Effector memory CD8-positive, alpha-beta T cell (primary cell): ENCODE data around the gene TECR.

Experiments used
- ATAC-seq: fragments of 150-1000 bp; cut with Tn5 transposase; replicated peaks from 2 replicates; pipeline ENCODE4 v1.10.0; 2021; ENCODE audit warnings: mild to moderate bottlenecking, moderate library complexity
- DNase-seq, 3 experiments: peaks; one replicate each; pipeline ENCODE4 v3.0.0; 2021
- H3K27ac Mint-ChIP-seq, 2 donors: one replicate each; pipeline ENCODE4 v1.8.0; 2022; ENCODE audit warnings: mild to moderate bottlenecking in 2 of 2, mixed read lengths in 2 of 2, moderate library complexity in 2 of 2
- H3K27me3 Mint-ChIP-seq, 2 donors: one replicate each; pipeline ENCODE4 v1.8.0; 2022; ENCODE audit warnings: mixed read lengths in 2 of 2
- H3K36me3 Mint-ChIP-seq: one replicate; pipeline ENCODE4 v1.8.0; 2022; ENCODE audit warnings: mild to moderate bottlenecking, moderate library complexity, mixed read lengths; ENCODE audit not compliant: insufficient read depth
- H3K4me1 Mint-ChIP-seq, 2 donors: one replicate each; pipeline ENCODE4 v1.8.0; 2022; ENCODE audit warnings: low read depth in 2 of 2, mixed read lengths in 2 of 2
- H3K4me3 Mint-ChIP-seq, 2 donors: one replicate each; pipeline ENCODE4 v1.8.0; 2022; ENCODE audit warnings: mild to moderate bottlenecking in 2 of 2, mixed read lengths in 2 of 2, moderate library complexity in 2 of 2
- H3K9me3 Mint-ChIP-seq, 2 donors: one replicate each; pipeline ENCODE4 v1.8.0; 2022; ENCODE audit warnings: mixed read lengths in 2 of 2
- total RNA-seq, 9 experiments: gene quantifications; one replicate each; lab custom pipeline; 2026; lab: John Stamatoyannopoulos, UW

TECR gene, protein sequence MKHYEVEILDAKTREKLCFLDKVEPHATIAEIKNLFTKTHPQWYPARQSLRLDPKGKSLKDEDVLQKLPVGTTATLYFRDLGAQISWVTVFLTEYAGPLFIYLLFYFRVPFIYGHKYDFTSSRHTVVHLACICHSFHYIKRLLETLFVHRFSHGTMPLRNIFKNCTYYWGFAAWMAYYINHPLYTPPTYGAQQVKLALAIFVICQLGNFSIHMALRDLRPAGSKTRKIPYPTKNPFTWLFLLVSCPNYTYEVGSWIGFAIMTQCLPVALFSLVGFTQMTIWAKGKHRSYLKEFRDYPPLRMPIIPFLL
- total RNA-seq = 17.9 to 61.2 (median 35.5) reads per million in 9 experiments

GRCh38 chr19:14529254-14530004, at the start of gene TECR:
Gene TECR (plus strand): TSS chr19:14529594. CDS start chr19:14529697, 103 bp downstream.
- peaks cover 8 to 30% of the 10 kb centered on the region in 2 donors for H3K4me1 Mint-ChIP-seq
- ATAC-seq = peak; percentile 91
- H3K36me3 Mint-ChIP-seq = peaks cover 26% of the 10 kb centered on the region

DNA sequence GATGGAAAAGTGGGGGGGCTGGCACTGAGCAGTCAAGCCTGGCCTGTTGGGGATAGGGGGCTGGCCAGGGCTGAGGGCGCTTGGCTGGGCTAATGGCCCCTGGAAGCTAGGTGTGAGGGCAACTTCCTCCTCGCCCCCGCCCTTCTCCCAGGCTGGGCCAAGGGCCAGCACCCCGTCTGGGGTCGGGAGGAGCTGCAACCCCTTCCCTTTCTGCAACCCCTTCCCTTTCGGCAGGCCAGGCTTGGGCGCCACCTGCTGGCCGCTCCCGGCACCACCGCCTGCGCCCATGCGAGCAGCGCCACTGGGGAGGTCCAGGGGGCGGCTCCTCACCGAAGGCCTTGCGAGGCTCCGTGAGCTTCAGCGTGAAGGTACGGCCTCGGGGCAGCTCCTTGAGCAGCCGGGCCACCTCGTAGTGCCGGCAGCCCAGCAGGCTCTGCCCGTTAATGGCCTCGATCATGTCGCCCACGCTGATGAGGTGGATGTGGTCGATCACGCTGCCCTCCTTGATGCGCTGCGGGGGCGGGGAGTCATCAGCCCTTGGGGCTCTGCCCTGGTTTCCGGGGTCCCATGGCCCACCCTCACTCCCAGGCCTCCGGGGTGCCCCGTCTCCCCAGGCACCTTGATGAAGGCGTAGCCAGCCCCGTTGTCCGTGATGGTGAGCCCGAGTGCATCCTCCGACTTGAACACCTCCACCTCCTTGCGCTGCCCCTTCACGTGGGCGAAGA, 49.3 kb upstream of the TECR start:
- DNase-seq = peak; percentile 73 to 81 (median 76)
- Mint-ChIP-seq H3K4me1 (peaks cover 16 to 19% of the 10 kb centered on the region in 2 donors), H3K27ac (no peak overlapping the region), H3K9me3 (no peaks in the 10 kb centered on the region), H3K4me3 (peak overlapping the region; percentile 57 to 59), H3K27me3 (peaks cover under 1 to 20% of the 10 kb centered on the region in 2 donors), H3K36me3 (peaks cover 9% of the 10 kb centered on the region)
- peak; percentile 63 for ATAC-seq

More at GRCh38 chr19:14529254-14530004, at the start of gene TECR:
- no peaks in the 10 kb centered on the region for H3K9me3 Mint-ChIP-seq
- no peaks in the 10 kb centered on the region for H3K27me3 Mint-ChIP-seq
- DNase-seq = peak; percentile 100
- peak within 1 kb of the TSS; percentile 97 to 100 for H3K27ac Mint-ChIP-seq
- peak within 1 kb of the TSS; percentile 90 to 95 for H3K4me3 Mint-ChIP-seq

- DNase-seq = no peak
- Mint-ChIP-seq H3K4me3 (peak overlapping the region; percentile 57 to 59), H3K27me3 (peaks cover 0 to 14% of the 10 kb centered on the region in 2 donors), H3K9me3 (no peaks in the 10 kb centered on the region), H3K4me1 (peaks cover 12 to 19% of the 10 kb centered on the region in 2 donors), H3K36me3 (peaks cover 9% of the 10 kb centered on the region), H3K27ac (no peak overlapping the region)
- no peak for ATAC-seq
Observed at GRCh38 chr19:14480700-14481079, 48.7 kb upstream of the TECR start.

DNA sequence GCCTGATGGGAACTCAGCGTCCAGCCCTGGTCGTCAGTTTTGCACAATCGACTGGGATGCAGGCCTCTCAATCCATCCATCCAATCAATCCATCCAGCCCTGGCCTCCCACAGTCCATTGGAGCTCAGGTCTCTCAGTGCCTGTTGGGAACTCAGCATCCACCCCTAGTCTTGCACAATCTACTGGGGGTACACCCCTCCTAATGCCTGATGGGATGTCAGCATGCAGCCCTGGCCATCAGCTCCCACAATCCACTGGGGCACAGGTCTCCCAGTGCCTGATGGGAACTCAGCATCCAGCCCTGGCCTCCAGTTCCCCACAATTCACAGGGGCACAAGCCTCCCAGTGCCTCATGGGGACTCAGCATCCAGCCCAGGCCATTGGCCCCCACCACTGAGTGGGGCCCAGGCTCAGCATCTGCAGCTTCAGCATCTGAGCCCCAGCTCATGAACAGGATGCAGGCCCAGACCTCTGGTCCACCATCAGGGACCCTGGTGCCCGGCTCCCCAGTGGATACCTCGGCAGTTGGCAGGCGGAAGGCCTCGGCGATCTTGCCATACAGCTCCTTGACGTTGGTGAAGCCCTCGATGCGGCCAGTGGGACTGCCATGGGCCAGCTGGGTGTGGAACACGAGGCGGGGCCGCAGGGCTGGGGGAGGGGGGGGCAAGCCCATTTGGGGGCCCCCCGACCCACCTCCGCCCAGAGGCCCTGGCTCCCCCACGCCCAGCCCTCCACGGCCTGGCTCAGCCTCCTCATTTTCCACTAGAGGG, 47.0 kb upstream of the TECR start:
- H3K27me3 Mint-ChIP-seq = no peaks in the 10 kb centered on the region
- H3K4me3 Mint-ChIP-seq = no peak overlapping the region
- peaks cover 10 to 13% of the 10 kb centered on the region in 2 donors for H3K4me1 Mint-ChIP-seq
- ATAC-seq (no peak), DNase-seq (no peak)
- no peak overlapping the region for H3K27ac Mint-ChIP-seq
- H3K9me3 Mint-ChIP-seq = no peaks in the 10 kb centered on the region
- peaks cover 6% of the 10 kb centered on the region for H3K36me3 Mint-ChIP-seq

GRCh38 chr19:14487370-14488125, 41.8 kb upstream of the TECR start:
- Mint-ChIP-seq H3K36me3 (peaks cover 27% of the 10 kb centered on the region), H3K9me3 (no peaks in the 10 kb centered on the region), H3K4me1 (peaks cover 6 to 7% of the 10 kb centered on the region in 2 donors), H3K4me3 (no peak overlapping the region), H3K27ac (no peak overlapping the region), H3K27me3 (no peaks in the 10 kb centered on the region)
- ATAC-seq (no peak), DNase-seq (no peak)

- Mint-ChIP-seq H3K4me1 (peaks cover 22 to 23% of the 10 kb centered on the region in 2 donors), H3K36me3 (peaks cover 31% of the 10 kb centered on the region), H3K4me3 (no peak overlapping the region), H3K27ac (peak overlapping the region; percentile 11 to 45), H3K9me3 (no peaks in the 10 kb centered on the region), H3K27me3 (no peaks in the 10 kb centered on the region)
- no peak for DNase-seq
- no peak for ATAC-seq
Observed at GRCh38 chr19:14492756-14493337, 36.5 kb upstream of the TECR start.

GRCh38 chr19:14494411-14494810, 35.0 kb upstream of the TECR start:
- Mint-ChIP-seq H3K27me3 (no peaks in the 10 kb centered on the region), H3K4me3 (peak overlapping the region; percentile 82 to 83), H3K4me1 (peaks cover 22 to 23% of the 10 kb centered on the region in 2 donors), H3K36me3 (peaks cover 25% of the 10 kb centered on the region), H3K9me3 (no peaks in the 10 kb centered on the region), H3K27ac (peak overlapping the region; percentile 72 to 82)
- DNase-seq (no peak), ATAC-seq (no peak)

- Mint-ChIP-seq H3K36me3 (peaks cover 18% of the 10 kb centered on the region), H3K9me3 (no peaks in the 10 kb centered on the region), H3K4me3 (peak overlapping the region; percentile 82 to 83), H3K27me3 (no peaks in the 10 kb centered on the region), H3K4me1 (peaks cover 22 to 23% of the 10 kb centered on the region in 2 donors), H3K27ac (peak overlapping the region; percentile 72 to 82)
- DNase-seq (no peak), ATAC-seq (peak; percentile 23)
Observed at GRCh38 chr19:14494910-14495671, 34.3 kb upstream of the TECR start.

DNA sequence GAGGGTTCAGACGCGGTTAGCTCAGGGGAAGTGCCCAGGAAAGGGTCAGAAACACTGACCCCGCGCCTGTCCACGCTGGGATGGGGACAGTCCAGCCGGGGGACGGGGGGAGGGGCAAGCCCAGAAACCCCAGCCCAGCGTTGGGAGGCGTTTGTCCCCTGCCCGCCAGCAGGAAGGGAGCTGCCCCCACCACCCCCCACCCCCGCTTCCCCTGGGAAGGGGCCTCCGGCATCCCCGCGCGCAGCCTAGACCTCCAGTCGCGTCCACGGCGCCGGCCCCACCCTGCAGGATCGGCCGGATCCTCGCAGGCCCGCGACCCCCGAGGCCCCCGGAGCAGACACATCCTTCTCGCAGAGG, 33.7 kb upstream of the TECR start:
- no peak for DNase-seq
- Mint-ChIP-seq H3K36me3 (peaks cover 14% of the 10 kb centered on the region), H3K27ac (peak overlapping the region; percentile 72 to 82), H3K4me3 (peak overlapping the region; percentile 82 to 83), H3K27me3 (no peaks in the 10 kb centered on the region), H3K9me3 (no peaks in the 10 kb centered on the region), H3K4me1 (peaks cover 22 to 23% of the 10 kb centered on the region in 2 donors)
- no peak for ATAC-seq

DNA sequence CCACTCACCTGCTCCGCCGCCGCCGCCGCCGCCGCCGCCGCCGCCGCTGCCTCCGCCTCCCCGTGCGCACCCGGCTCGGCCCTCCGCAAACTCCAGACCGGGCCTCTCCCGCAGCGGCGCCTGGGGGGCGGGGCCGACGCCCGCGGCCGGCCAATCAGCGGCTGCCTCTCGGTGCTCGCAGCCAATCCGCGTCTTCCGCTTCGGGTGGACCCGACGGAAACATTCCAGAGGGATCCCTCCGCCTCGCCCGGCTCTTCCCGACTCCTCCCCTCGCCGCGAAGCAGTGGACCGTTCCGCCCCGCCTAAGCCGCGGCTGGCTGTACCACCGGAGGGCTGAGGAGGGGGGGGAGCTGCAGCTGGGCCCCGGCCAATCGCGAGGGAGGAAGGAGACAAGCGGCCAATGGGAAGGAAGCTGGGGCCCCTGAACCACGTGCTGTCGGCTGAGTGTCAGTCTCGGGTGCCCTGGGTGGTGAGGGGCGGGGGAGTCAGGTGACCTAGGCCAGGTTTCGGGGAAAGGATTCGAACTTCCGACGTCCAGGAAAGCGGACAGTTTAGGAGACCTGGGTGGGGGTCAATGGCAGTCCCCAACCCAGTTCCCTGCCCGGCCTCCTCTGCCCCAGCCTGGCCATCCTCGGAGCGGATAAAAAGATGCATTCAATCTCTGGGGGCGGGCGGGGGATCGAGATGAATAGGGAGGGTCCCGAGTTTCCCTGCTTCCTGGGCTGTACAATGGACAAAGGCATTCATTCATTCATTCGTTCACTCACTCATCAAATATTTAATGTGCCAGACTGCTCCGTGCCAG, 33.2 kb upstream of the TECR start, which contains the start of gene GIPC1:
Gene GIPC1, minus strand, starts transcription at position 99 of the 805 bp plus-strand sequence. CDS start 13,151 bp downstream, outside the sequence.
- Mint-ChIP-seq H3K4me3 (peak within 1 kb of the TSS; percentile 82 to 83), H3K36me3 (peaks cover 12% of the 10 kb centered on the region), H3K4me1 (peaks cover 22 to 23% of the 10 kb centered on the region in 2 donors), H3K27ac (peak within 1 kb of the TSS; percentile 79 to 82), H3K27me3 (no peaks in the 10 kb centered on the region), H3K9me3 (no peaks in the 10 kb centered on the region)
- DNase-seq = peak; percentile 74 to 81 (median 77)
- ATAC-seq = peak; percentile 85

DNA sequence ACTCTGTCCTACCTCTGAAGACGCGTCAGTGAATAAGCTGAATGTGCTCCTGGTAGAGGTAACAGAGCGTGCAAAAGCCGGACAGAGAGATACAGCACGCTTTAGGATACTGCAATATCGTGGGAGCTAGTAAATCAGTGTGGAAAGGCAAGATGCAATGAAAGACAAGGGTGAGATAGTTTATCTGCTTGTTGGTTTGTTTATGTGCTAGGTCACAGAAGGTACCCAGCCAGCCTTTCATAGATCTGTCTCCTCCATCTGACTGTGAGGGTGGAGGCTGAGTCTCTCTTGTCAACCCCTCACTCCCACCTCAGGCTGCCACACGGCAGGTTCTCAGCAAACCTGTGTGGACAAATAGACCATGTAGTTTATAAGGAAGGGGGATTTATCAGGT, 32.6 kb upstream of the TECR start:
- H3K36me3 Mint-ChIP-seq = peaks cover 11% of the 10 kb centered on the region
- no peaks in the 10 kb centered on the region for H3K27me3 Mint-ChIP-seq
- no peak for ATAC-seq
- H3K4me1 Mint-ChIP-seq = peaks cover 22 to 23% of the 10 kb centered on the region in 2 donors
- no peaks in the 10 kb centered on the region for H3K9me3 Mint-ChIP-seq
- no peak for DNase-seq
- peak overlapping the region; percentile 82 to 83 for H3K4me3 Mint-ChIP-seq
- H3K27ac Mint-ChIP-seq = peak overlapping the region; percentile 74 to 79
